TTC549 (cell line): ENCODE measurements around the gene GDI1.

Experiments
- FAIRE-seq: peaks from 2 replicates; lab custom pipeline; 2012; peaks lifted over from hg19 to GRCh38; lab: Jason Lieb, UNC

The GDI1 gene

DNA sequence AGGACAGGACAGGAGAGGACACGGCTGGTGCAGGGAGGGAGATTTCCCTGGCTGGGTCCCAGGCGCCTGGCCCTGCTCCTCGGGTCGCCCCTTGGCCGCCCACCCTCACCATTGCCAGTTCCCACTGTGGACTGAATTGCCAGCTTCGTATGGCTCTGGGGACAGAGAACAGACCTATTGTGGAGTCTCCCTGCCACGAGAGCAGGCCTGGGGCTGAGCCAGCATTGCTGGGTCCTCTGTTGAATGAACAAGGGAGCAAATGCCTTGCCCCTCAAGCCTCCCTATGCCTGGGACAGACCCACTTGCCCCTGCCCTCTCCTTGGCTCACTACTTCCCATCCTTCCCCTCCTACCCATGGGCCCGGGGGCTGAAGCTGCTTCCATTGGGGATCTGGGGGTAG, 25.4 kb downstream of the GDI1 start:
- FAIRE-seq: no peak

DNA sequence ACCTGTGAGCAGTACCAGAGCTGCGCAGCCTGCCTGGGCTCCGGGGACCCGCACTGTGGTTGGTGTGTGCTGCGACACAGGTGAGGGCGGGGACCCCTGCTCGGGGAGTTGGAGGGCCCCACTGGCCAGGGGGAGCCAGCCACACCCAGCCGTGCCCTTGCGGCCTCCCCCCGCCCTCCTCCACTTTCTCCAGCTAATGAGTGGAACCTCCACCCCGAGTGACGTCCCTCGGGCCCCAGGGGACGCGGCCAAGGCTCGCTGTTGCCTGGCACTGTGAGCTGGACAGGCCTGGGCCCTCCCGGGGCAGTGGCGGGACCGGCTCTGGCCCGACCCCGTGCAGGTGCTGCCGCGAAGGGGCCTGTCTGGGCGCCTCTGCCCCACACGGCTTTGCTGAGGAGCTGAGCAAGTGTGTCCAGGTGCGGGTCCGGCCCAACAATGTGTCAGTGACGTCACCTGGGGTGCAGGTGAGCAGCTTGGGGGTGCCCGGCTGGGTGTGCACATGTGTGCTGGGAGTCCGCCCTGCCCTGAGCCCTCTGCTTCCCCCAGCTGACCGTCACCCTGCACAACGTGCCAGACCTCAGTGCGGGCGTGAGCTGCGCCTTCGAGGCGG, 26.8 kb downstream of the GDI1 start:
- FAIRE-seq: no peak

DNA sequence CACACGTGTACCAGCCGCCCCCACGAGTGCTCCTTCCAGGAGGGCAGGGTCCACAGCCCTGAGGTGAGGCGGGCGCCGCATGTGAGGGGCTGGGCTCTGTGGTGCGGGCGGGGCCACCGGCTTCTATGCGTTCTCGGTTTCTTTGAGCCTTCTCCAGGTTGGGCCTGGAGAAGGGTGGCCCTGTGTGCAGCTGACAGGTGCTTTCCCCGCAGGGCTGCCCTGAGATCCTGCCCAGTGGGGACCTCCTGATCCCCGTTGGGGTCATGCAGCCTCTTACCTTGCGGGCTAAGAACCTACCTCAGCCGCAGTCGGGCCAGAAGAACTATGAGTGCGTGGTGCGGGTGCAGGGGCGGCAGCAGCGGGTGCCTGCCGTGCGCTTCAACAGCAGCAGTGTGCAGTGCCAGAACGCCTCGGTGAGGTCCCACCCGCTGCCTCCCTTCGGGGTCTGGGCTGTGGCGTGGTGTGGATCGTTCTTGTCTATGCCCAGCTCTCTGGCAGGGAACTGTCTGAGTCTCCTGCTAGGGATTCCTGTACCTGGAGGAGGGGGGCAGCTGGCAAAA, 27.9 kb downstream of the GDI1 start:
- no peak for FAIRE-seq

DNA sequence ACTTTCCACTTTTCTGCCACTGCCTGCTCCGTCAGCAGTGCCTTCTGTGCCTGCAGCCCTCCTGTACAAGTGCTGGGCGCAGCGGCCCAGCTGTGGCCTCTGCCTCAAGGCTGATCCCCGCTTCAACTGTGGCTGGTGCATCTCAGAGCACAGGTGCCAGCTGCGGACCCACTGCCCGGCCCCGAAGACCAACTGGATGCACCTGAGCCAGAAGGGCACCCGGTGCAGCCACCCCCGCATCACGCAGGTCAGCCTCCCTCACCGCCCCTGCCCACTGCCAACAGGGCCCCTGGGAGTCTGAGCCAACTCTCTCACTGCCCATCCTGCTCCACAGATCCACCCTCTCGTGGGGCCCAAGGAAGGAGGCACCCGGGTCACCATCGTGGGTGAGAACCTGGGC, 28.6 kb downstream of the GDI1 start:
- FAIRE-seq: no peak

DNA sequence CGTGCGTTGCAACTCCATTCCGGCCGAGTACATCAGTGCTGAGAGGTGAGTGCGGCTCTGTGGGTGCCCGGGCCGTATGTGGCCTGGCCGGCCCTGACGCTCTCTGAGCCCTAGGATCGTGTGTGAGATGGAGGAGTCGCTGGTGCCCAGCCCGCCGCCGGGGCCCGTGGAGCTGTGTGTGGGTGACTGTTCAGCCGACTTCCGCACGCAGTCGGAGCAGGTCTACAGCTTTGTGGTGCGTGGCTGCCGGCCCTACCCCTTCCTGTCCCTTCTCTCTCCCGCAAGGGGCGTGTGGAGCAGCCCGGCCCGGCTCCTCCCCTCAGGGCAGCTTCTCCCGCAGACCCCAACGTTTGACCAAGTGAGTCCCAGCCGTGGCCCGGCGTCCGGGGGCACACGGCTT, 29.1 kb downstream of the GDI1 start:
- no peak for FAIRE-seq

DNA sequence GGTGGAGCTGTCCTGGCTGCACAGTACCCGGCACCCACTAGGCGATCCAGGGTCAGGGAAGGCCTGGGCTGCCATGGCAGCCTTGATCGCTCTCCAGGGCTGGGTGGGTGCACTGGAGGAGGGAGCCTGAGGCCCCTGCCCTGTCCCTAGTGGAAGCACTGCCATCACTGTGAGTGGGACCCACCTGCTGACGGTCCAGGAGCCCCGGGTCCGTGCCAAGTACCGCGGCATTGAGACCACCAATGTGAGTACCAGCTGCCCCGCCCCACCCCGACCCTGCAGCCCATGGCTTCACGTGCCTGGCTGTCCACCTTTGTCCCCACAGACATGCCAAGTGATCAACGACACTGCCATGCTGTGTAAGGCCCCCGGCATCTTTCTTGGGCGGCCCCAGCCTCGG, 30.0 kb downstream of the GDI1 start:
- FAIRE-seq: no peak

DNA sequence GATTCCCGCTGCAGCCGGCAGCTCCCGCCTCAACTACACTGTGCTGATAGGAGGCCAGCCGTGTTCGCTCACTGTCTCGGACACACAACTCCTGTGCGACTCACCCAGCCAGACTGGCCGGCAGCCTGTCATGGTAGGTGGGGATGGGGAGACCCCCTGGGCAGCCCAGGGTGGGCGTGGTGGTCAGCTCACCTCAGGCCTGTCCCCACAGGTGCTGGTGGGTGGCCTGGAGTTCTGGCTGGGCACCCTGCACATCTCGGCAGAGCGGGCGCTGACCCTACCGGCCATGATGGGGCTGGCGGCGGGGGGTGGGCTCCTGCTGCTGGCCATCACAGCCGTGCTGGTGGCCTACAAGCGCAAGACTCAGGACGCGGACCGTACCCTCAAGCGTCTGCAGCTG, 30.6 kb downstream of the GDI1 start:
- no peak for FAIRE-seq

DNA sequence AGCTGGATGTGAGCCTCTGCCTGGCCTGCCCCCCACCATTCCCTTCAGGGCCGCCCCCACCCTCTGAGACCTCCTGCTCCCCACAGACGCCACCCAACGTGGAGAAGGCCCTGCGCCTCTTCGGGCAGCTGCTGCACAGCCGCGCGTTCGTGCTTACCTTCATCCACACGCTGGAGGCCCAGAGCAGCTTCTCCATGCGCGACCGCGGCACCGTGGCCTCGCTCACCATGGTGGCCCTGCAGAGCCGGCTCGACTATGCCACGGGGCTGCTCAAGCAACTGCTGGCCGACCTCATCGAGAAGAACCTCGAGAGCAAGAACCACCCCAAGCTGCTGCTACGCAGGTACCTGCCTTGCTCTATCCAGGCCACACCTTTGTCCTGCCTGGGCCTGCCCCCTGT, 31.3 kb downstream of the GDI1 start:
- no peak for FAIRE-seq

DNA sequence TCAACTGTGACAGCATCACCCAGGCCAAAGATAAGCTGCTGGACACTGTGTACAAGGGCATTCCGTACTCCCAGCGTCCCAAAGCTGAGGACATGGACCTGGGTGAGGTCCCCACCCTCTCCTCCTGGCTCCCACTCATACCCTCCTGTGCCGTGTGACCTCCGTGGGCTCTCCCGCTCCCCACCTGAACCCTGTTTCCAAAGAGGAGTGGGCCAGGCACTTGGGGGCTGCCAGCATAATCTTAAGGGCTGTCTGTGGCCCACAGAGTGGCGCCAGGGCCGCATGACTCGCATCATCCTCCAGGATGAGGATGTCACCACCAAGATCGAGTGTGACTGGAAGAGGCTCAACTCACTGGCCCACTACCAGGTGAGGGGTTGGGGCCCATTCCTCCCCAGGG, 32.2 kb downstream of the GDI1 start:
- FAIRE-seq: no peak

DNA sequence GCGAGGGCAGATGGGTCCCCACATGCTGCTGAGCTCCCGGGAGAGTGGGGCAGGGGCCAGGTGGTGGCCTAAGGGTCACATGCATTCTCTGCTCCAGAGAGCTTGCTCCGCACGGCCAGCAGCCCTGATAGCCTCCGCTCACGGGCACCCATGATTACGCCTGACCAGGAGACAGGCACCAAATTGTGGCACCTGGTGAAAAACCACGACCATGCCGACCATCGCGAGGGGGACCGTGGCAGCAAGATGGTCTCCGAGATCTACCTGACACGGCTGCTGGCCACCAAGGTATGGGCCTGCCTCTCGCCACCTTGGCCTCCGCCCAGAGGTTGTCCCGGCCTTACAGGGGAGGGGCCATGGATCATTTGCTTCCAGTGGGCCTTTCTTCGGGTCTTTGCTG, 32.9 kb downstream of the GDI1 start:
- FAIRE-seq: no peak

DNA sequence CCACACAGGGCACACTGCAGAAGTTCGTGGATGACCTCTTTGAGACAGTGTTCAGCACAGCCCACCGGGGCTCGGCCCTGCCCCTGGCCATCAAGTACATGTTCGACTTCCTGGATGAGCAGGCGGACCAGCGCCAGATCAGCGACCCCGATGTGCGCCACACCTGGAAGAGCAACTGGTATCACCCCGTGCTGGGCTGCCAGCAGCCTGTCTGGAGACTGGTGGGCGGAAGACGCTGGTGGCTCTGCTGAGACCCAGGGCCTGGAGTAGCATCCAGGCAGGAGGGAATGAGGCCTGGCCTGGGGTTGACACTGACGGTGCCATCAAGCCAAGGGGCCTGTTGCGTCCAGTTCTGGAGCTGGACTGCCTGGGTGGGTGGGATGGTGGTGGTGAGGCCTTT, 33.5 kb downstream of the GDI1 start:
- FAIRE-seq: no peak

DNA sequence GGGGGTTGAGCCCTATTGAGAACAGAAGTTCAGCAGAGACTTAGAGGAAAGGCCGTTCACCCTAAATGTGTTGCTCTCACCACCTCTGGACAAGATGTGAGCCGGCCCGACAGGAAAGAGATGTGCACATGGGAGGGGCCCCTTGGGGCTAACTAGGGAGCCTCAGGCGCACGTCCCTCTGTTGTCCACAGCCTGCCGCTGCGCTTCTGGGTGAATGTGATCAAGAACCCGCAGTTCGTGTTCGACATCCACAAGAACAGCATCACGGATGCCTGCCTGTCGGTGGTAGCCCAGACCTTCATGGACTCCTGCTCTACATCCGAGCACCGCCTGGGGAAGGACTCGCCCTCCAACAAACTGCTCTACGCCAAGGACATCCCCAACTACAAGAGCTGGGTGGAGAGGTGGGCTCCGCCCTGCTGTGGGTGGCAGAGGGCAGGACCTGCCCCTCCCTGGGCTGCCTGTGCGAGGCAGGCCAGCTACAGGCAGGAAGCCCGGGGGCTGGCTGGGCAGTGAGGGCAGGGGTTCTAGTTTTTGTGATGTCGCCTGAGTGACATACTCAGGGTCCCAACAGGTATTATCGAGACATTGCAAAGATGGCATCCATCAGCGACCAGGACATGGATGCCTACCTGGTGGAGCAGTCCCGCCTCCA, 34.1 kb downstream of the GDI1 start:
- no peak for FAIRE-seq

DNA sequence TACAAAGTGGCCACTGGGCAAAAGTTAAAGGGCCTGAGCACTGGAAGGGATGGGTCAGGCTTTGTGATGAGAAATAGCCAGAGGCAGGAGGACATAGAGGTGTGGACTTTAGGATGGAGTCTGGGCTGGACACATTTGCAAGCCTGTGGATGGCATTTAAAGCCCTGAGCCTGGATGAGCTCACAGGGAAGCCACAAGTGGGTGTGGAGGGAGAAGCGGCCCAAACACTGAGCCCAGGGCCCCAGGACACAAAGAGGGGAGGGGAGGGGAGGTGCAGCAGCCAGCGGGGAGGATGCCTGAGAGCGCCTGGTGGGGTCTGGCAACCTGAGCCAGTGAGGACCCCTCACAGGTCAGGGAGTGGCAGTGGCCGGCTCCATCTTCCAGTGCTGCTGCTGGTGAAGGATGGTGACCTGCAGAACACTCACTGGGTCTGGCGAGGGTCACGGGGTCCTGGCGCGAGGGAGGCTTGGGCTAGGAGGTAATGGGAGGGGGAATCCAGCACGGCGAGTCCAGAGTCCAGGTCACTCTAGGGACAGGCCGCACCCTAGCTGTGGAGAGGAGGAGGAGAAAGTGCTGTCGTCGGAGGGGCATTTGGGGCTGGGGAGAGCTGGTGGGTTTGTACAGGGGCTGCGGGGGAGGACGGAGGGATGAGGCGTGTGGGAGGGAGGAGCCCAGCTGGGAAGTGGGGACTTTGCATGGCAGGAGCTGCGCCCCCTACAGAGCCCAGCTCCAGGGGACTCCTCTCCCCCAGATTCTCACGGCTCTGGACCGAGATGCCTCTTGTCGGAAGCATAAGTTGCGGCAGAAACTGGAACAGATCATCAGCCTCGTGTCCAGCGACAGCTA, 35.1 kb downstream of the GDI1 start:
- no peak for FAIRE-seq

DNA sequence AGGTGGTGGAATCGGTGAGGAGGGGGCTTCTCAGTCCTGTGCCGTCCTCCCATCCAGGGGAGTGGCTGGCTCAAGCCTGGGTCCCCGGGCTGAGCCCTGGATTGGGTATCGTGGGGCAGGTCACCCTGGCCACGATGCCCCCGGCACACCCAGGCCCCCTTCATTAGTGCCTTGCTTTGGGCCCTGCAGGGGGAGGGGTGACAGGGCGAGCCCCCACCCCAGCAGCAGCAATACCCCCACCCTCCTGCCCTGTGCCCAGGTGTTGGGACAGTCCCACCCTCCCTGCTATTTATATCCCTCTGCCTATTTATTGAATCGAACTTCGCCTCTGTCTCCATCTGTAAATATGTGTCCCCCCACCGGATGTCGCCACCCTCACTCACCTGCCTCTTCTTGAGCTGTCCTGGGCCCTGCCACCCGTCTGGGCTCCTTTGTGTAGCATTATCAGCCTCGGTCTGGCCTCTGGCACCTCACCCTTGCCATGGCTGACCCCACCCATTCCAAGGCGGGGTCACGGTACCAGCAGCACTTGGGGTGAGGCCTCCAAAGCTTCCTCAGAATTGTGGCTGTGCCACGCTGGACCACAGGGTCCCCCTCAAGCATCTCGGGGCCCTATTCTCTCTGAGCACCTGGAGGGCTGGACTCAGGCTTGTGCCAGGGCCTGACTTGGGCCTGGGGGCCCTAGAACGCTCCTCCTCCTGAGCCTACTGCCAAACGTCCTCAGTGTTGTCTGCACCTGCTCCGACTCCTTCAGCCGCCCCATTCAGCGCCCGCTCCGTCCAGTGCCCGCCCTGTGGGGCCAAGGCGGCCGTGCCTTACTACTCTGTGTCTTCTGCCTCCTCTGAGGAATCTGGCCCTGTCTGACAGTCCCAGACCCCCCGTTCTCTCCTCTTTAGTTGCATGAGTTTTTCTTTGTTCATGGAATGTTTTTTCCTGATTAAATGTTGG, 36.0 kb downstream of the GDI1 start:
- no peak for FAIRE-seq

DNA sequence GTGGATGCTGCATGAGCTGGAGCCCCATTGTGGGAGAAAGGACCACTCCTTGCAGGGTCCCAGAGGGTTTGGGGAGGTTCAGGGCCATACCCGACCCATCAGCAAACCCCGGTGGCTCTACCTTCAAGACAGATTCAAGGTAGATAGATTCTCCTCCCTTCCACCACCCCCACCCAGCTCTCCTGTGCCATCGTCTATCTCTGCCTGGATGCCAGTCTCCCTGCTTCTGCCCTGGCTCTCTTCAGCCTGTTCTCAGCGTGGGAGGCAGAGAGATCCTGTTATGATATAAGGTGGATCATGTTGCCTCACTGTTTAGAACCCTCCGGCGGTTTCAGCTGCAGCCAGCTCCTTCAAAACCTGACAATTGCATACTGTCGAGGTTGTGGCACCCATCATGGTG, 36.7 kb downstream of the GDI1 start:
- FAIRE-seq: no peak

DNA sequence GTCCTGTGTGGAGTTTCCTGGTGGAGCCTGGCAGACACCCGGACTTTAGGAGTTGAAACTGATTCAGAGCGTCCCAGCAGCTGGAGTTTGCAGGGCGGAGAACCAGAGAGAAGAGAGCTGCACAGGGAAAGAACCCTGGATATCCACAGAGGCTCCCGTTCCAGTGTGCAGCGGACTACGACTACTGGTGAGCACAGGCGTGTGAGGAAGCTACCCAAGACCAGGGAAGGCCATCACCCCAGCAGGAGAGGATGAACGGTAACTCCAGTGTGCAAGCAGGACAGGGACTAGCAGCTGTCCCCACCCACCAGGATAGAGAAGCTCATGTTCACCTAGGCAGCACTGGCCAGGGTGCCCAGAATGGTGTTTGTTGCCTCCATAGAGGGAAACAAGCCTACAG, 39.9 kb downstream of the GDI1 start:
- FAIRE-seq: no peak

DNA sequence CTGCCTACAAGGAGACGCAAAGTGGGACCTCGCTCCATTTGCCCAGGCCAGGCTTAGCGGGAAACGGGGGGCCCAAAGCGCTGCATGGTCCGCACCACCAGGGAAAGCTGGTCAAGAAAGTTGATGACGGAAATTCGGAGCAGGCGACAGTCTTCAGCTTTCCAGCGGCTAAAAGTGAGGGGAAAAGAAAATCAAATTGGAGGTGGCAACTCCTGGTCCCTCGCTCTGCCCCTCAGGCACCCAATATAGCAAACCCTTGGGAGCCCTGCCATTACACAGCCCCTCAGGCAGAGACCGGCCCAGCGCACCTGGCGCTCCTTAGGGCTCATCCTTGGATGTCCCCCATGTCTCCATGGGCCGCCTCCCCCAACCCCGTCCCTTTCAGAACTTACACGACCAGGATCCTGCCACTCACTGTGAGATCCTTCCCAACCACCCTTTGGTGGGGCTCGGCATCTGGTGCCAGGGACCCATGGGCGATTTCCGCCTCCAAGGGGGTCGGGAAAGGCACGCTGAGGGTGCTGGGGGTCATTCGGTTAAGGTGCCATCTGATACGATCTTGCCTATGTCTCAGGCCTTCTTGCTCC, 41.0 kb downstream of the GDI1 start:
- FAIRE-seq: no peak

DNA sequence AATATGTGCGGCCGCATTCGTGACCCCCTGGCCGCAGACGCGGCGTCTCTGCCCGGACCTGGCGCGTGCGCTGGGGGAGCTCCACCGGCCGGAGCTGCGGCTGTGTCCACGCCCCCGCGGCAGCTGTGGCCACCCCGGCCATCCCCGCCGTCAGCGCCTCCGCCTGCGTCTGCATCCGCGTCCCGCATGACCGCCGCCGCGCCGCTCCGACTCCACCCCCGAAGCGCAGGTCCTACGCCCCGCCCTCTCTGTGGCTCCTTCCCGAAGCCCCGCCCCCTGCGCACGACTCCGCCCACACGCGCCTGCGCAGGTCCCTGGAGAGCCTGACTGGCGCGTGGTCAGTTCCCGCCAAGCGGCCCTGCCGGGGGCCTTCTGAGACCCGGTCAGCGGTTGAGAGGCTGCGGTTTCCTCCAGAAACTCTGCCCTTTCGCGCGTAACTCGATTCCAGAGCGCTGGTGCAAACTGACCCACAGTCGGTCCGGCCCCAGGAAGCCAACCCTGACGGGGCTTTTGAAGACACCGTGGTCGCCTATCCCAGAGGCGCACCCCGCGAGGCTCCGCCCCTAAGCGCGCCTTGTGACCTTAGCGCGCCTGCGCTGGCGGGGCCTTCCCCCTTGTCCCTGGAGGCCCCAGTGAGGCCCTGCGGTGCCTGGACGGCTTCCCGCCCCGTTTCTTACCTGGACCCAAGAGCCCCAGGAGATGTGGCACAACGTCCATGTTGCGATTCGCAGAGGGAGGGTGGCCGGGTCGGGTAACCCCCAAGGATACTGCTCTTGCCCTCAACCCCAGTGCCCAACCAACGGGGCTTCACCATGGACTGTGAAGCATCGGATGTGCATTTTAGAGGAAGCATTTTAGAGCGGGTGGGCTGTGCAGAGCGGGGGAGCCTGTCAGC, 42.0 kb downstream of the GDI1 start, which contains the start of gene LAGE3:
TSS of gene LAGE3 (minus strand) at position 554 of the 895 bp plus-strand sequence. CDS start at position 188, 366 bp downstream.
- FAIRE-seq: no peak

DNA sequence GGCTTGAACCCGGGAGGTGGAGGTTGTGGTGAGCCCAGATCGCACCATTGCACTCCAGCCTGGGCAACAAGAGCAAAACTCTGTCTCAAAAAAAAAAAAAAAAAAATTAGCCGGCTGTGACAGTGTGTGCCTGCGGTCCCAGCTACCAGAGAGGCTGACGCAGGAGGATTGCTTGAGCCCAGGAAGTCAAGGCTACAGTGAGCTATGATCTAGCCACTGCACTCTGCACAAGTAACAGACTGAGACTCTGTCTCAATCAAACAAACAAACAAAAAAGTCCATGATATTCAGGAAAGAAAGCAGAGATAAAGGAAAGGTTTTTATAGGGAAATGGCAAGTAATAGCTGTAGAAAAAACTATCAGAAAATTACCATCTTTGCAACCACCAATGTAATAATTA, 44.2 kb downstream of the GDI1 start:
- FAIRE-seq: no peak

DNA sequence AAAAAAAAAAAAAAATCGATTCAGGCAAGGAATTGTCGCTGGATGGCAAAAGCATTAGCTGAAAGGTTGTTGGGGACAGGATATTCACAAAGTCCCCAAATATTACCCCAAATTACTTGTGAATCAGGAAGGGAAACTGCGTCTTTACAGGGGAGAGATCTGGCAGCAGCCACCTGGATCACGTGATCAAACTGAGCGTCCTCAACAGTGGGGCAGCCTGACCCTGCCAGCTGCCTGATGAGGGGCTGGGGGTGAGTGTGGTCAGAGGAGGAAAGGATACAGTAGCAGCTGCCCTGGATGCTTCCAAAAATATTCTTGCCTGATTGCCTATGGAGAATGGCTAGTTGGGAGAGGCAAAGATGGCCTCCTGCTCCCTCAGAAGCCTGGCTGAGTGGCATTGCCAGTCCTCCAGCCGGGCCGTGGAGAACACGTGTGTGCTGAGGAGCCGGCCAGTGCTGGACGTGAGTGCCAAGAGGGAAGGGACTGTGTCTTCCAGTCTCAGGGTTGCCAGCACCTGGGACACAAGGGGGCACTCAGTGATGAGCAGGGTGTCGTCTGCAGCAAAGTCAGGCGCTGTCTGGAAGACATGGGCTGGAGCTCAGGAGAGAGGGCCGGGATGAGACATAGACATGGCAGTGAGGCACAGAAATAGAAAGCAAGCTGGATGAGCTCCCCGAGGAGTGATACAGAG, 45.1 kb downstream of the GDI1 start:
- FAIRE-seq: no peak
